Body of pancreas (tissue), 4 donors: ENCODE measurements around the gene KANSL3.

Source experiments
- CTCF ChIP-seq, 7 experiments: fragments of 450-650 bp in 4 of 7; fragments of 200-600 bp in 3 of 7; sonication (generic) in 3 of 7; IDR thresholded peaks; one replicate each; pipeline ENCODE4 v1.5.1; 2016 to 2019; ENCODE audit warnings: antibody characterized with exemption in 7 of 7
- POLR2A ChIP-seq, 3 donors: fragments of 450-650 bp; IDR thresholded peaks; one replicate each; pipeline ENCODE4 v1.6.1; 2016; ENCODE audit warnings: antibody characterized with exemption in 3 of 3, mild to moderate bottlenecking in 2 of 3

DNA sequence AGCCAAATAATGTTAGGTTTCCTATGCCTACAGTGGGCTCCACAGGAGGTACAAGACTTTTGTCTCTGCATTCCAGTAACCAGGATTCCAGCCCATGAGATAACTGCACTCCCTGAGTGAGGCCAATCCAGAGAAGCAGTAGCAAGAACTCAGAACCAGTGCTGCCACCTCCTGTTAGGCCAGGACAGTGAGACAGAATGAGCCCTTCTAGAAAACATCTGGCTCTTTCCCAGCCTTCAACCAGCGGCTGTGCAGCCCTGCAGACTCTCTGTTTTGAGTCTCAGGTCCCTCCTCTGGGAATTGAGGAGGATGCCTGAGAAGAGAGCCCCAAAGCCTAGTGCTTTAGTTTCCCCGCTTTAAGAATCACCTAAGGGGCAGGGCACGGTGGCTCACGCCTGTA is 57.3 kb downstream of the KANSL3 start:
- TF ChIP-seq CTCF (IDR thresholded peaks at IDR 0.05) (peak in 1 of 7 experiments; percentile 37), POLR2A (IDR thresholded peaks at IDR 0.05) (no peak)
